Ascending aorta (tissue), 2 donors: ENCODE measurements around the gene SOCS4. TPM values are rescaled to one million over a fixed set of nuclear protein-coding genes. Genes with fewer than 3 reads are reported as not detected.
"Not testable (repeated sequence)": the region's sequence is repeated elsewhere in the genome, so short reads cannot be mapped to it uniquely, and the experiment has no call there.

Source experiments
- DNase-seq, 2 donors: peaks; one replicate each; pipeline ENCODE4 v3.0.0-alpha.2; 2019; ENCODE audit warnings: low spot score in 2 of 2
- H3K27ac ChIP-seq, 2 donors: fragments of 200-600 bp; sonication (generic); one replicate each; pipeline ENCODE4 v1.5.1; 2016 to 2017; ENCODE audit warnings: mild to moderate bottlenecking in 1 of 2
- H3K27me3 ChIP-seq: fragments of 200-600 bp; sonication (generic); one replicate; pipeline ENCODE4 v1.5.1; 2017
- H3K36me3 ChIP-seq, 2 donors: fragments of 200-600 bp; sonication (generic); one replicate each; pipeline ENCODE4 v1.5.1; 2016
- H3K4me1 ChIP-seq, 2 donors: fragments of 200-600 bp; sonication (generic); one replicate each; pipeline ENCODE4 v1.5.1; 2016 to 2017; ENCODE audit warnings: mild to moderate bottlenecking in 1 of 2
- H3K4me3 ChIP-seq, 2 donors: fragments of 200-600 bp; sonication (generic); one replicate each; pipeline ENCODE4 v1.5.1; 2016 to 2017; ENCODE audit warnings: mild to moderate bottlenecking in 1 of 2
- H3K9me3 ChIP-seq, 2 donors: fragments of 200-600 bp; sonication (generic); one replicate each; pipeline ENCODE4 v1.5.1; 2016
- intact Hi-C: fragments of 100-400 bp; cut with DNase I; formaldehyde crosslinking; loops from one replicate; pipeline ENCODE4 v1.15.1; 2023
- total RNA-seq: library from RNA; depleted of rRNA; stranded (reverse); fragments of >200 nt; gene quantifications from one replicate; pipeline ENCODE4 v1.1.0, GENCODE V29; 2016
- TF ChIP-seq, protein P1 (sequence below), 3 experiments: fragments of 200-600 bp in 2 of 3; fragments of 450-650 bp in 1 of 3; sonication (generic) in 2 of 3; IDR thresholded peaks; one replicate each; pipeline ENCODE4 v1.5.1; 2016 to 2019; ENCODE audit warnings: antibody characterized with exemption in 3 of 3, mild to moderate bottlenecking in 1 of 3, moderate library complexity in 1 of 3

The SOCS4 gene
- total RNA-seq, 1 donor from 2014 or later: 12.9 TPM

DNA sequence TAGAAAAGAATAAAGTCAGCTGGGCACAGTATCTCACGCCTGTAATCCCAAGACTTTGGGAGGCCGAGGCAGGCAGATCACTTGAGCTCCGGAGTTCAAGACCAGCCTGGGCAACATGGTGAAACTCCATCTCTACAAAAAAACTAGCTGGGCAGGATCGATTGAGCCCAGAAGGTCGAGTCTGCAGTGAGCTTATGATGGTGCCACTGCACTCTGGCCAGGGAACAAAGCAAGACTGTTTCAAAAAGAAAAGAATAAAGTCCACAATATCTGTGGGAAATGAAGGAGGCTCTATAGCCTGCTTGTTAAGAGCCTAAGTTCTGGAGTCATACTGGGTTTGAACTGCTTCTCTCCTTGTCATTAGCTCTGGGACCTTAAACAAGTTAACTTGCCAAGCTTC is 32.3 kb downstream of the SOCS4 start:
- intact Hi-C loops: loop anchor here (10.0 kb wide), 1 partner anchor 215 kb away; the partner anchor contains the start of gene FBXO34
- Histone ChIP-seq H3K36me3 (peaks cover 11 to 25% of the 10 kb centered on the region in 2 donors), H3K4me1 (peaks cover 6 to 19% of the 10 kb centered on the region in 2 donors), H3K4me3 (no peak overlapping the region), H3K27ac (no peak overlapping the region), H3K27me3 (no peaks in the 10 kb centered on the region), H3K9me3 (no peaks in the 10 kb centered on the region)
- TF ChIP-seq, protein P1, sequence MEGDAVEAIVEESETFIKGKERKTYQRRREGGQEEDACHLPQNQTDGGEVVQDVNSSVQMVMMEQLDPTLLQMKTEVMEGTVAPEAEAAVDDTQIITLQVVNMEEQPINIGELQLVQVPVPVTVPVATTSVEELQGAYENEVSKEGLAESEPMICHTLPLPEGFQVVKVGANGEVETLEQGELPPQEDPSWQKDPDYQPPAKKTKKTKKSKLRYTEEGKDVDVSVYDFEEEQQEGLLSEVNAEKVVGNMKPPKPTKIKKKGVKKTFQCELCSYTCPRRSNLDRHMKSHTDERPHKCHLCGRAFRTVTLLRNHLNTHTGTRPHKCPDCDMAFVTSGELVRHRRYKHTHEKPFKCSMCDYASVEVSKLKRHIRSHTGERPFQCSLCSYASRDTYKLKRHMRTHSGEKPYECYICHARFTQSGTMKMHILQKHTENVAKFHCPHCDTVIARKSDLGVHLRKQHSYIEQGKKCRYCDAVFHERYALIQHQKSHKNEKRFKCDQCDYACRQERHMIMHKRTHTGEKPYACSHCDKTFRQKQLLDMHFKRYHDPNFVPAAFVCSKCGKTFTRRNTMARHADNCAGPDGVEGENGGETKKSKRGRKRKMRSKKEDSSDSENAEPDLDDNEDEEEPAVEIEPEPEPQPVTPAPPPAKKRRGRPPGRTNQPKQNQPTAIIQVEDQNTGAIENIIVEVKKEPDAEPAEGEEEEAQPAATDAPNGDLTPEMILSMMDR (IDR thresholded peaks at IDR 0.05): no peak
- no peak for DNase-seq

DNA sequence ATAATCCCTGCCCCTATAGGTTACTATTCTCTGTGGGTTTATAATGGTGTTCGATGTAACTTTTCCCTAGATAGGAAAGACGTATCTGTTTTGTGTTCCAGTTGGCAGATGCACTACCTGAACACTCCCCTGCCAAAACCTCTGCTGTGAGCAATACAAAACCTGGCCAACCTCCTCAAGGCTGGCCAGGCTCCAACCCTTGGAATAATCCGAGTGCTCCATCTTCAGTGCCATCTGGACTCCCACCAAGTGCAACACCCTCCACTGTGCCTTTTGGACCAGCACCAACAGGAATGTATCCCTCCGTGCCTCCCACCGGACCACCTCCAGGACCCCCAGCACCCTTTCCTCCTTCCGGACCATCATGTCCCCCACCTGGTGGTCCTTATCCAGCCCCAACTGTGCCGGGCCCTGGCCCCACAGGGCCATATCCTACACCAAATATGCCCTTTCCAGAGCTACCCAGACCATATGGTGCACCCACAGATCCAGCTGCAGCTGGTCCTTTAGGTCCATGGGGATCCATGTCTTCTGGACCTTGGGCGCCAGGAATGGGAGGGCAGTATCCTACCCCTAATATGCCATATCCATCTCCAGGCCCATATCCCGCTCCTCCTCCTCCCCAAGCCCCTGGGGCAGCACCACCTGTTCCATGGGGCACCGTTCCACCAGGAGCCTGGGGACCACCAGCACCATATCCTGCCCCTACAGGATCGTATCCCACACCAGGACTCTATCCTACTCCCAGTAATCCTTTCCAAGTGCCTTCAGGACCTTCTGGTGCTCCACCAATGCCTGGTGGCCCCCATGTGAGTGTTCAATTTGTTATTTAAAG is 35.7 kb downstream of the SOCS4 start:
- Histone ChIP-seq H3K4me3 (no peak overlapping the region), H3K4me1 (peaks cover 6 to 17% of the 10 kb centered on the region in 2 donors), H3K9me3 (no peaks in the 10 kb centered on the region), H3K36me3 (peaks cover 11 to 30% of the 10 kb centered on the region in 2 donors), H3K27ac (peak overlapping the region; percentile 46 to 75), H3K27me3 (no peaks in the 10 kb centered on the region)
- DNase-seq: peak in 1 of 2 donors; percentile 67
- intact Hi-C loops: no loop called here
- TF ChIP-seq, protein P1 (IDR thresholded peaks at IDR 0.05): no peak

DNA sequence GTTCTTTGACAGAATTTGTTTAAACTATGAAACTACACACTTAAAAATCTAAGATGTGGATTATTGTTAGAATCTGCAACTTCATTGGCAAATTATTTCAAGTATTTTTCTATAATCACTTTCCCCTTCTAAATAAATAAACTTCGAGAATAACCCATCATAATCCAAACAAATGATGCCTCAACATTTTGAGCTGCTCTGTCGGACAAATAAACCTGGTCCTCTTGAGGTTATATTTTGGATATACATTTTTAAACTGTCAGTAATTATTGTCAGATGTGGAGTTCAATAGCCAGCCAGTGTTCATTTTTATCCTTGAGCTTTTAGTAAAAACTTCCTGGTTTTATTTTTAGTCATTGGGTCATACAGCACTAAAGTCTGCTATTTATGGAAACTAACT is 37.9 kb downstream of the SOCS4 start:
- H3K9me3 ChIP-seq, intact Hi-C loops, DNase-seq, H3K4me3 ChIP-seq, H3K27me3 ChIP-seq: not testable (repeated sequence)
- Histone ChIP-seq H3K27ac (peak overlapping the region; percentile 60 to 75), H3K36me3 (peaks cover 11 to 27% of the 10 kb centered on the region in 2 donors), H3K4me1 (peaks cover 6 to 17% of the 10 kb centered on the region in 2 donors)

GRCh38 chr14:55065411-55065810 is 38.4 kb downstream of the SOCS4 start:
- DNase-seq: no peak
- Histone ChIP-seq H3K27ac (peak overlapping the region; percentile 60 to 75), H3K27me3 (no peaks in the 10 kb centered on the region), H3K36me3 (peaks cover 11 to 27% of the 10 kb centered on the region in 2 donors), H3K4me3 (no peak overlapping the region), H3K9me3 (no peaks in the 10 kb centered on the region), H3K4me1 (peaks cover 6 to 17% of the 10 kb centered on the region in 2 donors)
- TF ChIP-seq, protein P1 (IDR thresholded peaks at IDR 0.05): no peak
- intact Hi-C loops: no loop called here

GRCh38 chr14:55066223-55066622 is 39.2 kb downstream of the SOCS4 start:
- DNase-seq: no peak
- peaks cover 11 to 21% of the 10 kb centered on the region in 2 donors for H3K36me3 ChIP-seq
- H3K27ac ChIP-seq: peak overlapping the region; percentile 60 to 75
- intact Hi-C loops: no loop called here
- H3K4me1 ChIP-seq: peaks cover 6 to 20% of the 10 kb centered on the region in 2 donors
- no peak overlapping the region for H3K4me3 ChIP-seq
- H3K9me3 ChIP-seq: no peaks in the 10 kb centered on the region
- TF ChIP-seq, protein P1 (IDR thresholded peaks at IDR 0.05): no peak
- H3K27me3 ChIP-seq: no peaks in the 10 kb centered on the region

GRCh38 chr14:55070981-55071411 is 44.0 kb downstream of the SOCS4 start:
- Histone ChIP-seq H3K4me1 (peaks cover 2 to 21% of the 10 kb centered on the region in 2 donors), H3K27ac (peak overlapping the region; percentile 84 to 90), H3K4me3 (no peak overlapping the region), H3K36me3 (peaks cover 0 to 10% of the 10 kb centered on the region in 2 donors), H3K27me3 (no peaks in the 10 kb centered on the region), H3K9me3 (no peaks in the 10 kb centered on the region)
- DNase-seq: no peak
- TF ChIP-seq, protein P1 (IDR thresholded peaks at IDR 0.05): no peak
- intact Hi-C loops: no loop called here
